CD4-positive, alpha-beta T cell treated with Interleukin-6 for 4 hours (primary cell): ENCODE measurements around the gene OMA1.
"Not testable (repeated sequence)": the region's sequence is repeated elsewhere in the genome, so short reads cannot be mapped to it uniquely, and the experiment has no call there.

ENCODE experiments used
- DNase-seq: peaks from one replicate; pipeline ENCODE4 v3.0.0-alpha.2; 2020; ENCODE audit warnings: mixed read lengths

The OMA1 gene

GRCh38 chr1:58524353-58524945, 22.1 kb downstream of the OMA1 start:
- no peak for DNase-seq

GRCh38 chr1:58515794-58516401, 30.6 kb downstream of the OMA1 start:
- peak; percentile 43 for DNase-seq

GRCh38 chr1:58513956-58514355, 32.6 kb downstream of the OMA1 start:
- DNase-seq, result no peak

GRCh38 chr1:58508629-58509028, 37.9 kb downstream of the OMA1 start:
- no peak for DNase-seq

- DNase-seq, result no peak
Observed at GRCh38 chr1:58505286-58505685, 41.2 kb downstream of the OMA1 start.

- no peak for DNase-seq
Observed at GRCh38 chr1:58502519-58502918, 44.0 kb downstream of the OMA1 start.

GRCh38 chr1:58500043-58500442, 46.5 kb downstream of the OMA1 start:
- no peak for DNase-seq

- no peak for DNase-seq
Observed at GRCh38 chr1:58497499-58497898, 49.0 kb downstream of the OMA1 start.

- DNase-seq, result no peak
Observed at GRCh38 chr1:58496042-58496441, 50.5 kb downstream of the OMA1 start.

GRCh38 chr1:58488914-58489313, 57.6 kb downstream of the OMA1 start:
- not testable (repeated sequence) for DNase-seq

- no peak for DNase-seq
Observed at GRCh38 chr1:58487002-58487401, 59.5 kb downstream of the OMA1 start.

- DNase-seq, result no peak
Observed at GRCh38 chr1:58481962-58482361, 64.6 kb downstream of the OMA1 start.

GRCh38 chr1:58480191-58480590, 66.3 kb downstream of the OMA1 start:
- no peak for DNase-seq

GRCh38 chr1:58477390-58477789, 69.1 kb downstream of the OMA1 start:
- DNase-seq, result no peak

GRCh38 chr1:58476179-58476578, 70.3 kb downstream of the OMA1 start:
- DNase-seq, result no peak

GRCh38 chr1:58469476-58469875, 77.0 kb downstream of the OMA1 start:
- no peak for DNase-seq

- DNase-seq, result no peak
Observed at GRCh38 chr1:58469016-58469415, 77.5 kb downstream of the OMA1 start.

- DNase-seq, result no peak
Observed at GRCh38 chr1:58468612-58469011, 77.9 kb downstream of the OMA1 start.

GRCh38 chr1:58466630-58467241, 79.8 kb downstream of the OMA1 start:
- no peak for DNase-seq

GRCh38 chr1:58465825-58466629, 80.5 kb downstream of the OMA1 start:
- no peak for DNase-seq

GRCh38 chr1:58465176-58465575, 81.3 kb downstream of the OMA1 start:
- DNase-seq, result no peak

- DNase-seq, result no peak
Observed at GRCh38 chr1:58460469-58460868, 86.1 kb downstream of the OMA1 start.

- DNase-seq, result no peak
Observed at GRCh38 chr1:58459911-58460310, 86.6 kb downstream of the OMA1 start.
